NCI-H2196 treated with DMSO at 0.1 percent for 48 hours (cell line): ENCODE measurements around the gene EHD4.

ENCODE experiments used
- DNase-seq: peaks from one replicate; lab custom pipeline; 2025; ENCODE audit not compliant: unreplicated experiment; lab: John Stamatoyannopoulos, UW

EHD4 gene

DNA sequence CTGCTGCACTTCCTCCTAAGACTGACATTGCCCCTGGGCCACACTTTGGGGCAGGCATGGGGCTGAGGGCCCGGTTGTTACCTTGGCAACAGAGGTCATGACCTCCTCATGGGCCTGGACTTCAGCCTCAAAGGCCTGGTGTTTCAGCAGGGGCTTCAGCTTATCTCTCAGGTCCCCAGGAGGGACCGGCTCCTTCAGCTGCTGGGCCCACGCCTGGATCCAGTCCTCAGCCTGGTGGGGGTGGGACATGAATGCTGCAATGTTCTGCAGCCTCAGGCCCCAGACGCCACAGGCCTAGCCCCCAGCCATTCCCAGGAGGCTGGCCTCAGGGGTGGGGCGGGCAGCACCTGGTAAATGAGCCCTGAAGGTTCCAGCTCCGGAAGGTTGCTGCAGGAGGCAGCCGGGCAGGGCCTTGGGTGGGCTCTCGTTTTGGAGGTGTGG lies 106.1 kb downstream of the EHD4 start:
- DNase-seq, result no peak

DNA sequence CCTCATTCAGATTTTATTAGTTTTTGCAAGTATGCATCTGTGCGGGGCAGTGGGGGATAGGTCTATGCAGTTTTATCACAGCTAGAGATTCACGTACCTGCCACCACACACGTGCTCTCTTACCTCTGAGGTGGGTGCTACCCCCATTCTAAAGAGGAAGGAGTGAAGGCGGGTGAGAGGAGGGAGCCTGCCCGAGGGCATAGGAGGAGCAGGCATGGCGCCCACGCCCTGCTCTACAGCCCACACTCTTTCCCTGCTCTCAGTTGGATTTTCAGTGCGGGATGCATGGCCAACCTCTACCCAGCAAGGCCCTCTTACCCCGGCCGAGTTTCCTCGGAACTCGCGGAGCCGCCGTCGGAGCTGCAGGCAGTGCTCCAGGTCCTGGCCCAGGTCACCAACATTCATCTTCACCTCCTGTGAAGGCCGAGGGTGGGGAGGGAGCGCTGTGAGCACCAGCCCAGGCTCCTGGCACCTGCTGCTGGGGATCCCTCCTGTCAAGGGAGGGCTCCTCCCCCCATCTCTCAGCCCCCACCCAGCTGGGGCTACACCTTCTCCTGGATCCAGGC lies 106.8 kb downstream of the EHD4 start:
- DNase-seq, result no peak

- DNase-seq, result no peak
These were observed 109.7 kb downstream of the EHD4 start for GRCh38 chr15:41862515-41863116.

GRCh38 chr15:41861736-41862356 lies 110.5 kb downstream of the EHD4 start:
- DNase-seq, result no peak

- no peak for DNase-seq
These were observed 112.1 kb downstream of the EHD4 start for GRCh38 chr15:41860049-41860828.

- no peak for DNase-seq
These were observed 113.6 kb downstream of the EHD4 start for GRCh38 chr15:41858756-41859155.

DNA sequence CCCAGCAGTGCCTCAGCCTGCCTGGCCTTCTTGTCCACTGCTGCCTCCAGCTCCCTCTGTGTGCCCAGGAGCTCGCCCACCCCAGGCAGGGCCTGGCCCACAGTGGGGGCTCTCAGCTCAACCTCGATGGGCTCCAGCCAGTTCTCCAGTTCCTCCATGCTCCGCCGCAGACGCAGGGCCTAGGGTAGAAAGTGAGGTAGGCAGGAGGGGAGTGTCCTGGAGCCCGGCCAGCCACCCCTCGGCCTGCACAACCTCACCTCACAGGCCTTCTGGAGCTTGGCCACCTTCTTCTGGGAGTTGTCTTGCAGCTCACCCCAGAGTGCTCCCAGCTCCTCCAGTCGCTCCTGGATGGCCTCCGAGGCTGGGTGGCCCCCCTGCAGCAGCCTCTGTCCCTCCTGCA lies 115.0 kb downstream of the EHD4 start:
- DNase-seq, result no peak

GRCh38 chr15:41856716-41857115 lies 115.6 kb downstream of the EHD4 start:
- no peak for DNase-seq

GRCh38 chr15:41856262-41856661 lies 116.1 kb downstream of the EHD4 start:
- no peak for DNase-seq

GRCh38 chr15:41855261-41855961 lies 116.9 kb downstream of the EHD4 start:
- no peak for DNase-seq

- no peak for DNase-seq
These were observed 117.9 kb downstream of the EHD4 start for GRCh38 chr15:41854443-41854842.

GRCh38 chr15:41853831-41854230 lies 118.5 kb downstream of the EHD4 start:
- DNase-seq, result no peak

DNA sequence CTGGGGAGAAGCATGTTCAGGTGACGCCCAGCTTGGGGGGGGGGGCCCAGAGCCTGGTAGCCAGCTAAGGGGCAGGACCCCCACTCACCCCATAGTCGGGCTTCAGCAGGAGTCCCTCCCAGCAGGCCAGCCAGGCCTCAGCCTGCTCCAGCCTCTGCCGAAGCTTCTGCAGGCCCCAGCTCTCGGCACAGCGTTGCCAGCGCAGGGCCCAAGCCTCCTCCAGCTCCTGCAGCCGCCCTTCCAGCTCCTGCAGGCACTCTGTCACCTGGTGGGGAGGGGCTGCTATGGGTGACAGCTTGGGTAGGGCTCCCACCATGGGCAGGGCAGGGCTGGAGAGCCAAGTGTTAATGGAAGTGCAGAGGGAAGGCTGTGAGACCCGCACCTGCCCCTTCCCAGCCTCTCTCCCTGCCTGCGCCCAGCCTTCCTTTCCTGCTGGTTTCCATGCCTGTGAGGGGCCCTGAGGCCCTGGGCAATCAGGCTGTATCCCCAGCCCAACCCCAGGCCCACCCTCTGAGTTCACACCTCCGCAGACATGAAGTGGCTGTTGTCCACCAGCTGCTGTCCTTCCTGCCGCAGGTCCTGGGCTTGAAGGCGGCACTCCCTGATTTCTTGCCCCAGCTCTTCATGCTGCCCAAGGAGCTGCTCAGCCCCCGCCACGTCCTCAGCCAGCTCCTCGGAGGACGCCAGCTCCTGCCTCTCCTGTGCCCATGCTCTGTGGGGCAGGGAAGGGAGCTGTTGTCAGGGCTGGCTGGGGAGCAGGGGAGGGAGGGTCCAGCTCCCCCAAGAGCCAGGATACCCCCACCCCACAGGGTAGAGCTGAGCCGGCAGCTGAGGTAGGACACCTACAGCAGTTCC lies 119.4 kb downstream of the EHD4 start:
- no peak for DNase-seq

GRCh38 chr15:41851755-41852370 lies 120.5 kb downstream of the EHD4 start:
- DNase-seq, result no peak

DNA sequence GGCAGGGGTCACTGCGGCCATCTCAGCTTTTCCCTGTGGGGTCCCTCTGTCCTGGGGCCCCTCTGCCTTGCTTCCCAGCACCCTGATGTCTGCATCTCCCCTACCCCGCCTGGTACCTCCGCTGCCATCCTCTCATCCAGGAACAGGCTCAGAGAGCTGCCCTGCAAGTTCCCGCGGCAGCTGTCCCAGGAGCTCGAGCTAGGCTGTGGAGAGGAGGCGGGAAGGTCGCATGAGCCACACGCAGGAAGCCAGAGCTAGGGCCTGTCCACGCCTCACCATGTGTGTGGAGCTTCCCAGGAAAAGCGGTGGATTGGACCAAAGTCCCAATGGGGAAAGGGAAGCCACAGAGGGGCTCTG lies 121.2 kb downstream of the EHD4 start:
- DNase-seq, result no peak

DNA sequence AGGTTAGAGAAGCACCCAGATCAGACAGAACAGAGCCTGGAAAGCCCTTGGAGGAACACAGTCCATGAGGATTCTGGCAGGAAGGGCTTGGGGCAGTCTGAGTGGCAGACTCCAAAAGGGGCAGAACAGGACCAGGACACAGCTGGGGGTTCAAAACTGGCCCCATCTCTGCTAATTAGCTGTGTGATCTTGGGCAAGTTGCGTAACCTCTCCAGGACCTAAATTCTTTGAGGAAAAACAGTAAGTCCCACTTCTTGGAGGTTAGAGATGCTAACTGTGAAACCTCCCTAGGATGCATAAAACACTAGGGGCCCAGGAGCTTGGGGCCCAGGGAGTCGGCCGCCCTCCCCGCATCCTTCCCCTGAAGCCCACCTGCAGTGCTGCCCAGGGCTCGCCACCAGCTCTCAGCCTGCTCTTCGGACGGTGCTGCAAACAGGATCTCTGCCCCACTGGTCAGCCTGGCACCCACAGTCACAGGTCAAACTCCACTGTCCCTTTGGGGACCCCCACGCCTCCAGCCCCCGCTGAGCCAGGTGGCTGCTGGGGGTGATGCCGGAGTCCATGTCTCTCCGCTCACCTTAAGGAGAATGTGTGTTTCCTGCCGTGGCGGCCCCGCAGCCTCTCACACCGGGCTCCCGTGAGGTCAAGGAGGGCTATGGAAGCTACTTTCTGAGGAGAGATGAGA lies 121.7 kb downstream of the EHD4 start:
- DNase-seq, result no peak

- DNase-seq, result no peak
These were observed 122.5 kb downstream of the EHD4 start for GRCh38 chr15:41849861-41850260.

DNA sequence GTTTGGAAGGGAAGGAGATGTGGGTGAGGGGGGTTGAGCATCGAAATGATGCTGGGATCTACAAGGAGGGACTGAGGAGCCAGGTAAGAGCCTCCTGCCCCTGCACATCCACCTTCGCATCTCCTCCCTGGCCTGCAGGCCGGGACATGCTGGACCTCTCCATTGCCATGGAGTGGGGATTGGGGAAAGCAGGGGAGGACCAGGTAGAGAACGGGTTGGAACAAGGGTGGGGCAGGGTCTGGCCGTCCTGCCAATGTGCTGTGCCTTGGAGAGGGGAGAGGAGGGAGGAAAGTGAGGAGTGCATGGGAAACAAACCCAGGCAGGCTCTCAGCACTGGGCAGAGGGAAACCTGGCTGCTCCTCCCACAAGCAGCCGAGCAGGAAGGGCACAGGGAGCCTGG lies 123.2 kb downstream of the EHD4 start:
- DNase-seq, result no peak

- DNase-seq, result no peak
These were observed 123.7 kb downstream of the EHD4 start for GRCh38 chr15:41848631-41849030.

DNA sequence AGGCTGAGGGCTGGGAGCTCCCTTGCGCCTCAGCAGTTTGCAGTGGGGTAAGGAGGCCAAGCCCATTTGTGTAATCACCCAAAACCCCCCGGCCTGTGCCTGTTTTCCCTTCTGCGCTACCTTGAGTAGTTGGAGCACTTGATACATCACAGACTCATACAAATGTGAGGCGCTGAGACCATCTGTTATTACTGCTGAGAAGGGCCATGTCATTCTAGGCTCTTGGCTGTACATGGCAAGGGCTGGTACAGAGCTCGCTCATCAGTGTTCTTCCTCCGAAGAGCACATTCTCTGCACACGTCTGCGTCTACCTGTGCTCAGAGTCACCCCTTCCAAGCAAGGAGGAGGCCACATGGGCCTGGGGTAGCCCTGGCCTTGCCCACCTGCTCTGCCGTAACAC lies 124.4 kb downstream of the EHD4 start:
- no peak for DNase-seq
